Neural cell (in vitro differentiated cells): ENCODE data around the gene CPXM1. TPM values are rescaled to one million over a fixed set of nuclear protein-coding genes. Genes with fewer than 3 reads are reported as not detected.

Experiments used
- H2AFZ ChIP-seq: fragments of 200-600, 300-800 bp; sonication (generic), shearing (Covaris generic); 2 replicates; pipeline ENCODE4 v1.6.0; 2014; ENCODE audit warnings: low read depth, mild to moderate bottlenecking, antibody characterized with exemption, low read length, moderate library complexity
- H3F3A ChIP-seq: fragments of 200-600 bp; shearing (Covaris generic); 2 replicates; pipeline ENCODE4 v1.6.1; 2016; ENCODE audit warnings: mild to moderate bottlenecking, moderate library complexity, mixed read lengths, antibody characterized with exemption, low read length; ENCODE audit not compliant: insufficient read depth, poor library complexity, severe bottlenecking
- H3K27ac ChIP-seq: fragments of 200-600, 300-800 bp; sonication (generic), shearing (Covaris generic); 2 replicates; pipeline ENCODE4 v1.5.1; 2014; ENCODE audit warnings: mild to moderate bottlenecking, low read length, moderate library complexity
- H3K27me3 ChIP-seq: fragments of 300-800, 200-600 bp; sonication (generic), shearing (Covaris generic); 2 replicates; pipeline ENCODE4 v1.6.0; 2014; ENCODE audit warnings: mild to moderate bottlenecking, low read depth, low read length, moderate library complexity; ENCODE audit not compliant: insufficient read depth
- H3K36me3 ChIP-seq: fragments of 300-800, 200-600 bp; sonication (generic), shearing (Covaris generic); 2 replicates; pipeline ENCODE4 v1.5.1; 2014; ENCODE audit warnings: mild to moderate bottlenecking, antibody characterized with exemption, low read length, moderate library complexity; ENCODE audit not compliant: insufficient read depth
- H3K4me2 ChIP-seq: fragments of 300-800, 200-600 bp; sonication (generic), shearing (Covaris generic); 2 replicates; pipeline ENCODE4 v1.6.0; 2014; ENCODE audit warnings: mild to moderate bottlenecking, low read length
- H3K4me3 ChIP-seq: fragments of 300-800, 200-600 bp; sonication (generic), shearing (Covaris generic); 2 replicates; pipeline ENCODE4 v1.5.1; 2014; ENCODE audit warnings: mild to moderate bottlenecking, low read length, moderate library complexity
- H3K79me2 ChIP-seq: fragments of 200-600 bp; shearing (Covaris generic); replicated peaks from 2 replicates; pipeline ENCODE4 v1.6.0; 2014; ENCODE audit warnings: mild to moderate bottlenecking, low read length, moderate library complexity; ENCODE audit not compliant: insufficient read depth
- H3K9ac ChIP-seq: fragments of 300-800, 200-600 bp; sonication (generic), shearing (Covaris generic); 2 replicates; pipeline ENCODE4 v1.6.1; 2016; ENCODE audit warnings: mild to moderate bottlenecking, low read length, mixed read lengths
- H3K9me2 ChIP-seq: fragments of 200-600 bp; shearing (Covaris generic); 2 replicates; pipeline ENCODE4 v1.6.1; 2016; ENCODE audit warnings: mild to moderate bottlenecking, low read length, mixed read lengths; ENCODE audit not compliant: insufficient read depth
- H3K9me3 ChIP-seq: fragments of 200-600, 300-800 bp; sonication (generic), shearing (Covaris generic); 2 replicates; pipeline ENCODE4 v1.6.1; 2016; ENCODE audit warnings: mild to moderate bottlenecking, mixed run types, low read length, moderate library complexity, mixed read lengths
- H4K20me1 ChIP-seq: fragments of 200-600 bp; shearing (Covaris generic); 2 replicates; pipeline ENCODE4 v1.6.1; 2016; ENCODE audit warnings: mild to moderate bottlenecking, mixed run types; ENCODE audit not compliant: insufficient read depth
- CTCF ChIP-seq: fragments of 450-650 bp; IDR thresholded peaks from 2 replicates; pipeline ENCODE4 v1.5.1; 2014; ENCODE audit warnings: antibody characterized with exemption, mild to moderate bottlenecking, moderate library complexity; ENCODE audit not compliant: poor library complexity, severe bottlenecking
- EP300 ChIP-seq: fragments of 450-650 bp; conservative IDR thresholded peaks from 2 replicates; pipeline ENCODE4 v1.6.1; 2014; ENCODE audit warnings: antibody characterized with exemption, mild to moderate bottlenecking, moderate library complexity; ENCODE audit not compliant: poor library complexity, severe bottlenecking
- EZH2 ChIP-seq: fragments of 200-600, 300-800 bp; shearing (Covaris generic), sonication (generic); IDR thresholded peaks from 2 replicates; pipeline ENCODE4 v1.6.1; 2014; ENCODE audit warnings: antibody characterized with exemption, low read length, borderline replicate concordance, mild to moderate bottlenecking; ENCODE audit not compliant: insufficient read depth, poor library complexity, severe bottlenecking
- MXI1 ChIP-seq: fragments of 450-650 bp; conservative IDR thresholded peaks from 2 replicates; pipeline ENCODE4 v1.6.1; 2014; ENCODE audit warnings: antibody characterized with exemption, mild to moderate bottlenecking; ENCODE audit not compliant: poor library complexity, severe bottlenecking
- RAD21 ChIP-seq: fragments of 450-650 bp; conservative IDR thresholded peaks from 2 replicates; pipeline ENCODE4 v1.6.1; 2014; ENCODE audit warnings: antibody characterized with exemption, mild to moderate bottlenecking, moderate library complexity
- REST ChIP-seq: IDR thresholded peaks from 2 replicates; pipeline ENCODE4 v1.6.1; 2012; ENCODE audit warnings: borderline replicate concordance
- SMC3 ChIP-seq: fragments of 450-650 bp; conservative IDR thresholded peaks from 2 replicates; pipeline ENCODE4 v1.6.1; 2014; ENCODE audit warnings: antibody characterized with exemption, mild to moderate bottlenecking, moderate library complexity; ENCODE audit not compliant: poor library complexity
- TAF1 ChIP-seq: IDR thresholded peaks from 2 replicates; pipeline ENCODE4 v1.6.1; 2012; ENCODE audit warnings: low read depth
- polyA plus RNA-seq: library from polyadenylated mRNA; depleted of rRNA; stranded (reverse); fragments of >200 nt; gene quantifications from 2 replicates; pipeline ENCODE4 v1.2.3, GENCODE V29; 2014

The CPXM1 gene
- polyA plus RNA-seq, 1 donor from 2014 or later: 44.0 TPM

DNA sequence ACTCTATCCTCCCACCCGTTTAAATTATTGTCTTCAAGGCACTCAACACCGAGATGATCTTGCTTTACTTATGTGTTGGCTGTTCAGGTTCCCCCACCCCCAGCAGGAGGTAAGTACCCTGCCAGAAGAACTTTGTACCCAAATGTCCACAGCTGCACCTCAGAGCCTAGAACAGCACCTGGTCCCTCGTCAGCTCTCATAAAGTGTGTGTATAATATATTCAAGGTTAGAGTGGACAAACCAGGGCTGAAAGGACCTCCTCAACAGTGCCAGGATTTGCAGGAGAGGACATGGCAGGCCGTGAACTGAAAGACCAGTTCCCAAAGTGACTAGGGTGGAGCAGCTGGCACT, 5.9 kb upstream of the CPXM1 start:
- H3K27ac ChIP-seq: no peak overlapping the region
- no peaks in the 10 kb centered on the region for H3K9me2 ChIP-seq
- no peaks in the 10 kb centered on the region for H3K9me3 ChIP-seq
- no peaks in the 10 kb centered on the region for H3K79me2 ChIP-seq
- no peak overlapping the region for H2AFZ ChIP-seq
- peaks cover 52% of the 10 kb centered on the region for H3K27me3 ChIP-seq
- no peak overlapping the region for H3K4me3 ChIP-seq
- TF ChIP-seq TAF1: no peak
- TF ChIP-seq REST: no peak
- no peak for TF ChIP-seq EZH2
- no peak for TF ChIP-seq MXI1
- no peaks in the 10 kb centered on the region for H4K20me1 ChIP-seq
- H3F3A ChIP-seq: no peaks in the 10 kb centered on the region
- no peak overlapping the region for H3K9ac ChIP-seq
- H3K4me2 ChIP-seq: no peak overlapping the region
- H3K36me3 ChIP-seq: no peaks in the 10 kb centered on the region

- H3K79me2 ChIP-seq: no peaks in the 10 kb centered on the region
- H3K4me3 ChIP-seq: no peak overlapping the region
- H4K20me1 ChIP-seq: no peaks in the 10 kb centered on the region
- H3K27ac ChIP-seq: no peak overlapping the region
- H3K9me3 ChIP-seq: no peaks in the 10 kb centered on the region
- TF ChIP-seq EZH2 (no peak), SMC3 (no peak), CTCF (no peak), EP300 (no peak), RAD21 (no peak)
- H2AFZ ChIP-seq: no peak overlapping the region
- no peaks in the 10 kb centered on the region for H3F3A ChIP-seq
- H3K36me3 ChIP-seq: no peaks in the 10 kb centered on the region
- H3K27me3 ChIP-seq: peaks cover 57% of the 10 kb centered on the region
- no peaks in the 10 kb centered on the region for H3K9me2 ChIP-seq
- H3K9ac ChIP-seq: no peak overlapping the region
- no peak overlapping the region for H3K4me2 ChIP-seq
Measured at GRCh38 chr20:2805689-2806350, 5.4 kb upstream of the CPXM1 start.
